Ishikawa (cell line): ENCODE data around the gene LAMB1.

ENCODE experiments used
- CEBPB ChIP-seq: IDR thresholded peaks from 2 replicates; pipeline ENCODE4 v1.6.1; 2012
- CREB1 ChIP-seq: IDR thresholded peaks from 2 replicates; pipeline ENCODE4 v1.6.1; 2012; ENCODE audit warnings: low read depth
- EGR1 ChIP-seq: IDR thresholded peaks from 2 replicates; pipeline ENCODE4 v1.6.1; 2012
- EP300 ChIP-seq: IDR thresholded peaks from 2 replicates; pipeline ENCODE4 v1.6.1; 2012; ENCODE audit warnings: borderline replicate concordance
- FOXM1 ChIP-seq: IDR thresholded peaks from 2 replicates; pipeline ENCODE4 v1.6.1; 2012; ENCODE audit warnings: low read depth, borderline replicate concordance
- MAX ChIP-seq: IDR thresholded peaks from 2 replicates; pipeline ENCODE4 v1.6.1; 2012
- NFIC ChIP-seq: IDR thresholded peaks from 2 replicates; pipeline ENCODE4 v1.6.1; 2012
- RAD21 ChIP-seq: IDR thresholded peaks from 2 replicates; pipeline ENCODE4 v1.6.1; 2012; ENCODE audit warnings: low read depth
- REST ChIP-seq: IDR thresholded peaks from 2 replicates; pipeline ENCODE4 v1.6.1; 2012; ENCODE audit warnings: low read depth, mild to moderate bottlenecking
- TAF1 ChIP-seq: IDR thresholded peaks from 2 replicates; pipeline ENCODE4 v1.6.1; 2012; ENCODE audit warnings: low read depth, mild to moderate bottlenecking
- TCF12 ChIP-seq: IDR thresholded peaks from 2 replicates; pipeline ENCODE4 v1.6.1; 2012; ENCODE audit warnings: low read depth
- TEAD4 ChIP-seq: IDR thresholded peaks from 2 replicates; pipeline ENCODE4 v1.6.1; 2012
- USF1 ChIP-seq: IDR thresholded peaks from 2 replicates; pipeline ENCODE4 v1.6.1; 2012
- YY1 ChIP-seq: IDR thresholded peaks from 2 replicates; pipeline ENCODE4 v1.6.1; 2012; ENCODE audit warnings: low read depth
- ZBTB7A ChIP-seq: IDR thresholded peaks from 2 replicates; pipeline ENCODE4 v1.6.1; 2012; ENCODE audit warnings: low read depth

The LAMB1 gene

GRCh38 chr7:108045669-108046068, 42.7 kb upstream of the LAMB1 start:
- TF ChIP-seq FOXM1: no peak
- no peak for TF ChIP-seq EP300
- TF ChIP-seq REST: no peak
- no peak for TF ChIP-seq ZBTB7A
- TF ChIP-seq EGR1: no peak
- TF ChIP-seq TAF1: no peak
- TF ChIP-seq CEBPB: no peak
- TF ChIP-seq MAX: no peak
- no peak for TF ChIP-seq TEAD4
- TF ChIP-seq YY1: no peak
- TF ChIP-seq CREB1: no peak
- TF ChIP-seq NFIC: no peak
- TF ChIP-seq TCF12: no peak
- no peak for TF ChIP-seq RAD21
- TF ChIP-seq USF1: no peak

- TF ChIP-seq REST: no peak
- no peak for TF ChIP-seq ZBTB7A
- no peak for TF ChIP-seq TEAD4
- no peak for TF ChIP-seq RAD21
- TF ChIP-seq EGR1: no peak
- TF ChIP-seq FOXM1: no peak
- no peak for TF ChIP-seq MAX
- TF ChIP-seq TCF12: no peak
- TF ChIP-seq EP300: no peak
- no peak for TF ChIP-seq CREB1
- no peak for TF ChIP-seq CEBPB
- TF ChIP-seq YY1: no peak
- TF ChIP-seq TAF1: no peak
- TF ChIP-seq USF1: no peak
- no peak for TF ChIP-seq NFIC
Observed at GRCh38 chr7:108045154-108045553, 42.2 kb upstream of the LAMB1 start.

GRCh38 chr7:108044345-108044744, 41.4 kb upstream of the LAMB1 start:
- TF ChIP-seq NFIC: no peak
- no peak for TF ChIP-seq ZBTB7A
- no peak for TF ChIP-seq TAF1
- no peak for TF ChIP-seq REST
- TF ChIP-seq EGR1: no peak
- TF ChIP-seq EP300: no peak
- no peak for TF ChIP-seq CREB1
- TF ChIP-seq MAX: no peak
- no peak for TF ChIP-seq RAD21

- no peak for TF ChIP-seq RAD21
- TF ChIP-seq EP300: no peak
Observed at GRCh38 chr7:108038986-108039385, 36.0 kb upstream of the LAMB1 start.

GRCh38 chr7:108037741-108038140, 34.8 kb upstream of the LAMB1 start:
- no peak for TF ChIP-seq YY1
- TF ChIP-seq MAX: no peak
- TF ChIP-seq REST: no peak
- no peak for TF ChIP-seq NFIC
- TF ChIP-seq USF1: no peak
- TF ChIP-seq TCF12: no peak
- TF ChIP-seq RAD21: no peak
- TF ChIP-seq ZBTB7A: no peak
- TF ChIP-seq CEBPB: no peak
- no peak for TF ChIP-seq EGR1
- no peak for TF ChIP-seq CREB1
- no peak for TF ChIP-seq TAF1
- no peak for TF ChIP-seq TEAD4
- TF ChIP-seq EP300: no peak
- TF ChIP-seq FOXM1: no peak
